Inflammatory macrophage treated with lipopolysaccharide for 4 hours (primary cell): ENCODE results near the gene FOXRED2.

Source experiments
- DNase-seq: peaks from one replicate; pipeline ENCODE4 v3.0.0-alpha.2; 2020

FOXRED2 gene

GRCh38 chr22:36512991-36513390 is 6.2 kb upstream of the FOXRED2 start:
- DNase-seq: no peak

- DNase-seq: no peak
These were observed 5.5 kb upstream of the FOXRED2 start for GRCh38 chr22:36512333-36512732.

GRCh38 chr22:36510966-36511881 is 4.4 kb upstream of the FOXRED2 start:
- DNase-seq: peak; percentile 36

- no peak for DNase-seq
These were observed 3.5 kb upstream of the FOXRED2 start for GRCh38 chr22:36510384-36510783.

- no peak for DNase-seq
These were observed 724 bp upstream of the FOXRED2 start for GRCh38 chr22:36507518-36508010.

GRCh38 chr22:36505998-36506635 is 723 bp downstream of the FOXRED2 start:
- no peak for DNase-seq

GRCh38 chr22:36497910-36498665 is 8.8 kb downstream of the FOXRED2 start:
- DNase-seq: no peak

- DNase-seq: peak; percentile 84
These were observed 13.1 kb downstream of the FOXRED2 start for GRCh38 chr22:36493690-36494110.

- DNase-seq: no peak
These were observed 14.7 kb downstream of the FOXRED2 start for GRCh38 chr22:36492109-36492508.

- no peak for DNase-seq
These were observed 15.7 kb downstream of the FOXRED2 start for GRCh38 chr22:36491155-36491554.

- DNase-seq: peak; percentile 19
These were observed 20.0 kb downstream of the FOXRED2 start for GRCh38 chr22:36486619-36487384.

GRCh38 chr22:36481393-36482168 is 25.3 kb downstream of the FOXRED2 start, which contains the start of gene TXN2:
TSS of gene TXN2 (minus strand) at chr22:36481640. CDS start at chr22:36480837, 803 bp downstream.
- DNase-seq: peak; percentile 94

- DNase-seq: no peak
These were observed 25.9 kb downstream of the FOXRED2 start for GRCh38 chr22:36480941-36481392.

GRCh38 chr22:36478966-36479365 is 27.9 kb downstream of the FOXRED2 start:
- DNase-seq: no peak

- DNase-seq: no peak
These were observed 31.5 kb downstream of the FOXRED2 start for GRCh38 chr22:36475341-36475740.

GRCh38 chr22:36472689-36473088 is 34.2 kb downstream of the FOXRED2 start:
- DNase-seq: no peak

GRCh38 chr22:36471341-36471821 is 35.5 kb downstream of the FOXRED2 start:
- DNase-seq: no peak

- no peak for DNase-seq
These were observed 35.9 kb downstream of the FOXRED2 start for GRCh38 chr22:36470994-36471331.

- peak; percentile 79 for DNase-seq
These were observed 36.5 kb downstream of the FOXRED2 start for GRCh38 chr22:36470162-36470993.

- no peak for DNase-seq
These were observed 37.6 kb downstream of the FOXRED2 start for GRCh38 chr22:36469094-36469710.
